NCI-H446 (cell line): Measurements from ENCODE around the gene CAPG.
A peak's percentile ranks its signal among the peaks of the same experiment; 100 is the strongest.

Experiments used
- DNase-seq, 2 experiments: peaks; one replicate each; lab custom pipeline; 2025; lab: John Stamatoyannopoulos, UW

The CAPG gene

DNA sequence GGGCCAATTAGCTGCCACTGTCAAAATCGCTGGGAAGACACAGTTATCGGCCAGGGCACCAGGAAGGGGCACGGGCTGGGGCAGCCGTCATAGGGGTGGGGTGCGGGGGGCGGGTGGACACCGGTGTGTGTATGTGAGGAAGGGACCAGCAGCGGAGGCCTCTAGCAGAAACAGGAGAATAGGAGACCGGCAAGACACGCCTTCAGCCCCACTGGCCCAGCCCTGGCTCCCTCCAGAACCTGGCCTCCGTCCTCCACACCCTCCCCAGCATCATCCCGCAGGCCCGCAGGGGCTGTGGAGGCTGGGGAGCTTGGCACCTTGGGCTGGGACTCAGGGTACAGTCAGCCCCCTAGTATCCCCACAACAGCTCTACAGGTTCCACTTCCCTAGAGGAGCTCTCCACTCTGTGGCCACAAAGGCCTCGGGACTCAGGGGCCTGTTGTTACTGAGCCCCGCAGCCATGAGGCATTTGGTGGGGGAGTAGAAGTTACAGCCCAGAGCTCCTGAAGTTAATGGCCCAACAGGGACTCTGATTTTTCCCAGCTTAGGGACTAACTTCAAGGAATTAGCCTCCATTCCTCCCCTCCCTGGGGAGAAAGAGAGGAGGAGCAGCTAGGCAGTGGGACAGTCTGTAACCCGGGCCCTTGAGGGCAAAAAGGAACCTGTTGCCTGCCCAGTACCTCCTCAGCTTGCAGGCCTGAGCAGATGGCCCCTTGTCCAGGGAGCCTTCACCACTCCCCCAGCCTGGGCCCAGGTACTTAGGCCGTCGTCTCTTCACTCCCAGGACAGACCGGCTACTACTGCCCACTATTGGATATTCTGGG, 28.2 kb upstream of the CAPG start:
- no peak for DNase-seq

- DNase-seq = peak in 1 of 2 experiments; percentile 72
Measured at GRCh38 chr2:85437488-85438200, 27.5 kb upstream of the CAPG start.

DNA sequence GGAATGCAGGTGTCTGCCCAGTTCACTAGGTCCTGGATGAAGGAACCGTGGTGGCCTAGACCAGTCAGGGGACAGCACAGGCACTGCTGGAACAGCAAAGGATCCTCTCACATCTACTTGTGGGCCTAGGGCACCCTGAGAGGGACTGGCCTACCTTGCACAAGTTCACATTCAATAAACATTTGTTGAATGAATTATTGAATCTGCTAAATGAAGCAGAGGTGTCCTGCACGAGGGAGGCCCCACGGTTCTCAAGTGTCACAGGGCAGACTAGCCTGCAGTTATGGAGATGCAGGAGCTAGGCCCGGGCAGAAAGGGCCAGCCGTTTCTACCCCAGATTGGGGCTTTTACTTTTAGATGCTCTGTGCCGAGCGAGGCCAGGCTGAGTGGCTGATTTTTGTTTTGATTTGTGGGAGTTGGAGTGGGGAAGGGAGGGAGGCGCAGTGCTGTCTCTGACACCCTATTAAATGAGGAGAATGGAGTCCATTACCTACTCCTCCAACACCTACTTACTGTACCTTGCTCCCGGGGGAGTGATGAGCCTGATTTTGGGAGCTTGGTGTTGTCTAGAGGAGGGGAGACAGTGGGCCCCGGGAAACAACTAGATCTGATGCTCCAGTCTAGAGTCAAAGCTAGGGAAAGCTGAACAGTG, 26.8 kb upstream of the CAPG start:
- DNase-seq = no peak

DNA sequence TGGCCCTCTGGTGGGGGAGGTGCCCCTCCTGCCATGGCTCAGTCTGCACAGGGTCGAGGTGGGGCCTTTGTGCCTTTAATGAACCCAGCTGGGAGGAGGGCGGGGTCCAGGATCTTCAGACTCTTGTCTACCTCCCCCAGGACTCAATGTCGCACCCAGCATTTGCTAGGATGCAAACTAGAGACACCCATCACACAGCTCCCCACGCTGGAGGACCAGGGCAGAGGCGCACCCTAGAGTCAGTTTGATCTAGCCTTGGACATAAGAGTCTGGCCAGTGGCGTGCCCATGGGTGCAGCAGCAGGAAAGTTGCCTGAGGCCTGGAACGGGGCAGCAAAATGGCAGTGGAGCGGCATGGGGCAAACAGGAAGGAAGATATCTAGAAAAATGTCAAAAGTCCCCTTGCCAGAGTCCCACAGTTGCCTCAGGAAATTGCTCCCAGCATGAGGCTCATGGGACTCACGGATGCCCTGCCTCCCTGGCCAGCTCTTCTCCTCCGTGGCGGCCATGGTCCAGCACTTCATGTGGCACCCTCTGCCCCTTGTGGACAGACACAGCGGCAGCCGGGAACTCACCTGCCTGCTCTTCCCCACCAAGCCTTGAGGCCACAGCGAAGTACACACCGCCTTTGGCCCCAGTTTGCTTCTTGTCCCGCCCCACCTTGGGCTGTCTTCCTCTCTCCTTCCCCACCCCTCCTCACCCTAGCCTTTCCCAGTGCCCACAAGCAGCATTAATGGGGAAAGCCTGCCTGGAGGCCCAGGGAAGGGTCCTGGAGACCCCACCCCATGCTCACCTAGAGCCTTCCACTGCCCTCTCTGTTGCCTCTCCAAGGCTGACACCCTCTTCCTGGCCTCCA, 26.0 kb upstream of the CAPG start:
- no peak for DNase-seq

GRCh38 chr2:85435220-85435958, 25.2 kb upstream of the CAPG start:
- no peak for DNase-seq

DNA sequence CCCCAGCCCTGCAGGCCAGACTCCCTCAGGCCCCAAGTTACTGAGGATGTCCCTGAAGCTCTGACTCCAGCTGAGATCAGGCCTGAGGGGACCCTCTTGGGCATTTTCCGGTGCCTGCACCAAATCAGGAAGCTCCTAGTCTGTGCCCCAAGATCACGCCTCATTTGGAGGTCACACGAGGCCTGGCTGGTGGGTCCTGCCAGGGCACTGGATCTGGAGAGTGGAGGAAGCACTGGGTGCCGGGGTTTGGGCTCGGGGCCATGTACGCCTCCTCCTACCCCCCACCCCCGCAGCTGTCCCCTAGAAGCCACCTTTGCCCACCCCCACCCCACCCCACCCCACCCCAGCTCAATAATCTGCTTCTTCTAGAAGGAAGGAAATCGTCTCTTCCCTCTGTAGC, 24.5 kb upstream of the CAPG start:
- no peak for DNase-seq

GRCh38 chr2:85433511-85434089, 23.4 kb upstream of the CAPG start:
- peak; percentile 41 to 83 for DNase-seq

- no peak for DNase-seq
Measured at GRCh38 chr2:85431570-85432205, 21.5 kb upstream of the CAPG start.

DNA sequence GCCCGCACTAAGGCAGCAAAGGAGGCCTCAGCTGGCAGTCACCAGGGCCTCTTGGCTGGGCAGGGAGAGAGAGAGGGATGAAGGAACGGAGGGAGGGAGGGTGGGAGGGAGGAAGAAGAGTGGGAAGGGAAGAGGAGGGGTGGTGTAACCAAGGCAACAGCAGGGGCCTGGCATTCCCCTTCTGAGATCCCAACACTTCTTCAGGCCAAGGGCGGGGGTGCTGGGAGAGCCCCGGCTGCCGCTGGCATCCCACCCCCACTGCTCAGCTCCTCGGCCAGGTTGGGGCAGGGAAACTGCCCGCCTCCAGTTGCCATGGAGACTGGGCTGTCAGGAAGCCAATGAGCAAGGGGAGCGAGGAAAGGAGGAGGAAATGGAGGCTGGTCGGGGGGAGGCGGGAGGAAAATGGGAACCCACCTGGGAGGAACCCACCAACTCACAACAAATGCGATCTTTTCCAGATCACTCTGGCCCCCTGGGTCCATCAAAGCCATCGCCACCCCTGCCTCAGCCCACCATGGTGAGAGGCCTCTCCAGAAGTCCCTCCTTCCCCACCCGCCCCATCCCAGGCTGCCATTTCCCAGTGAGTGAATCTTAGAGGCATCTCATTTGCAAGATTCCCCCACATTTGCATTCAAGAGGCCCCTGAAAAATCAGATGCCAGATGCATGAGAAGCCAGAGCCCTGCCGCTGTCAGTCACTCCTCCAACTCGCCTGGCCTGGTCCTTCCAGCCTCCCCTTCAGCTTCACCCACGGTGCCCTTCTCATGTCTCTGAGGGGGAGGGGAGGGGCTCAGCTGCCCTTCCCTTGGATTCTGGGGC, 20.8 kb upstream of the CAPG start:
- DNase-seq = peak; percentile 27 to 82

GRCh38 chr2:85429924-85430289, 19.7 kb upstream of the CAPG start:
- no peak for DNase-seq

DNA sequence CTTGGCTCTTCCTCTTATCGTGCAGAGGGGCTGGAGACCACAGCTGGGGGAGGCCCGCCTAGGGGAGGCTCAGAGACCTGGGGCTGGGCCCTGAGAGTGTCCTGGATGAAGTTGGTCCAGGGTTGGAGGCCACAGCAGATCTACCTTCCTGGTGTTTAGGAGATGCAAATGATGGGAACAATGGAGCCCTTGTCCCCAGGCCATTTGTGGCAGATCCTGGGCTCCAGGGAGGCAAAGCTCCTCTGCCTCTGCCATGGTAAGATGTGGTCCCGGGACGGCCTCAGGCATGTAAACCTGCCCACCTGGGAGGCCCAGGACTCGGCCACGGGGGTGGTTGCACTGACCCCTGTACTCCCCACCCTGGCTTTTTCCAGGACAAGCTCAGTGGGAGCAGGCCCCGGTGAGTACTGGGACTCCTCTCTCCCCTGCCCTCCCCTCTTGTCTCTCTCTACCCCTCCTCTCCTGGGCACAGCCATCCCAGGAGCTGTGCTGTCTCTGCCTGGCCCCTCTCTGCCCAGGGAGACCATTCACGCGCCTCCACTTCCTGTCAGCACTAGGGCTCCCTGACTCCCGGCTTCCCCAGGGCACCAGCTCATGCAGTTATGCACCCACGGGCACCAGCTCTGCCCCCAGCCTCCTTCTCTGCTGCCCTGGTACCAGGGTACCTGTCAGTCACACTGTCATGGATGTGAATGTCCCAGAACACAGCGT, 19.2 kb upstream of the CAPG start:
- no peak for DNase-seq

GRCh38 chr2:85428343-85428881, 18.2 kb upstream of the CAPG start:
- no peak for DNase-seq

- DNase-seq = no peak
Measured at GRCh38 chr2:85427300-85427835, 17.2 kb upstream of the CAPG start.

- no peak for DNase-seq
Measured at GRCh38 chr2:85425588-85425987, 15.4 kb upstream of the CAPG start.

GRCh38 chr2:85423525-85423924, 13.4 kb upstream of the CAPG start:
- DNase-seq = peak in 1 of 2 experiments; percentile 59

- no peak for DNase-seq
Measured at GRCh38 chr2:85422072-85422457, 11.9 kb upstream of the CAPG start.

DNA sequence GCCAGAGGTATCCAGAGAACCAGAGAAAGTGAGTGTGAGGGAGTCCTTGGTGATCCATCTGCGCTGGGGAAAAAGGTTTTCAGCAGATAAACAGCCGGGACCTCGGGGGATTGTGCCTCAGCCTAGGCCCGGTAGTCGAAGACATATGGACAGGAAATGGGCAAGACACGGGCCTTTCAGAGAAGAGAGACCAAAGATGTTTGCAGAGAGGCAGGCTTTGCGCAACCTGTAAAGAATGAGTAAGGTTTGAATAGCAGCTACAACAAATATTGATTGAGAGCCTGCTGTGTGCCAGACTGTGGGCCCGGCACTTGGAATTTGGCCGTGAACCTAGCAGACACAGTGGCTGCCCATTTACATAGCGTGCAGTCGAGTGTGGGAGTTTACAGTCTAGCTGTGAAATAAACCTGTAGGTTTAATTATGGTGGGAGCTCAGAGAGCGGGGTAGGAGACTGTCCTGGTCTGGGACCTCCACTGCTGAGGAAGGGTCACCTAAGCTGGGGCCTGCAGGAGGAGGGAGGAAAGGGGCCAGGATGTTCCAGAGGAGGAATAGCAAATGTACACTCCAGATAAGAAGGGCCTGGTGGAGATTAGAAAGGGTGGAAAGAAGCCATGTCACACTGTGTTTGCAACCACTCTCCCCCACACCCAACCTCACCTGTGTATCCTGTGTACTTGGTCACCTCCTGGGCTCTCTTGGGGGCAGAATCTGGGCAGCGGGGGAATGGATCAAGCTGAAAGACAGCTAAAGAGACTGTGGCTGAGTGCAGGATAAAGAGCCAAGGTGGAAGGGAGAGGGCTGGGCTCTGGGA, 11.3 kb upstream of the CAPG start:
- DNase-seq = peak; percentile 67 to 86
